A673 (cell line): ENCODE results near the gene UBD. TPM values are rescaled to one million over a fixed set of nuclear protein-coding genes. Genes with fewer than 3 reads are reported as not detected.

Source experiments
- BruUV-seq: library from RNA; stranded (reverse); fragments of 400-500 nt; replicated peaks from 2 replicates; lab custom pipeline; 2021; lab: Mats Ljungman, UMichigan
- CTCF ChIA-PET: fragments of 300-600 bp; sonication (Branson Sonifier 250); formaldehyde crosslinking; loops from one replicate; lab custom pipeline; 2022; ENCODE audit warnings: antibody characterized with exemption; lab: Charles Lee
- POLR2A ChIA-PET: fragments of 300-600 bp; sonication (Branson Sonifier 250); formaldehyde crosslinking; loops from one replicate; lab custom pipeline; 2022; ENCODE audit warnings: antibody characterized with exemption; ENCODE audit not compliant: low non-redundant PET; lab: Charles Lee
- DNase-seq: peaks from one replicate; pipeline ENCODE4 v3.0.0-alpha.2; 2015; ENCODE audit warnings: low spot score
- H3K27ac ChIP-seq: fragments of 200-600 bp; sonication (generic); 2 replicates; pipeline ENCODE4 v1.5.1; 2016; ENCODE audit warnings: mixed run types, low read depth, mild to moderate bottlenecking, mixed read lengths, antibody characterized with exemption, low read length; ENCODE audit not compliant: poor library complexity, severe bottlenecking
- H3K27me3 ChIP-seq: fragments of 200-600 bp; sonication (generic); replicated peaks from 2 replicates; pipeline ENCODE4 v1.6.1; 2017; ENCODE audit warnings: mixed run types, low read depth, mild to moderate bottlenecking, mixed read lengths, antibody characterized with exemption, low read length; ENCODE audit not compliant: insufficient read depth, poor library complexity
- H3K36me3 ChIP-seq: fragments of 200-600 bp; sonication (generic); 2 replicates; pipeline ENCODE4 v1.6.1; 2016; ENCODE audit warnings: mixed run types, mild to moderate bottlenecking, mixed read lengths, antibody characterized with exemption, low read length; ENCODE audit not compliant: insufficient read depth, poor library complexity, severe bottlenecking
- H3K4me1 ChIP-seq: fragments of 200-600 bp; sonication (generic); 2 replicates; pipeline ENCODE4 v1.6.1; 2017; ENCODE audit warnings: mixed run types, mild to moderate bottlenecking, mixed read lengths, antibody characterized with exemption, low read length; ENCODE audit not compliant: insufficient read depth, poor library complexity, severe bottlenecking
- H3K4me3 ChIP-seq: fragments of 200-600 bp; sonication (generic); 2 replicates; pipeline ENCODE4 v1.5.1; 2016; ENCODE audit warnings: low read depth, mixed run types, mild to moderate bottlenecking, mixed read lengths, low read length; ENCODE audit not compliant: poor library complexity, severe bottlenecking
- H3K9me3 ChIP-seq: fragments of 200-600 bp; sonication (generic); 2 replicates; pipeline ENCODE4 v1.6.1; 2016; ENCODE audit warnings: mixed run types, low read depth, mild to moderate bottlenecking, mixed read lengths, antibody characterized with exemption, low read length; ENCODE audit not compliant: poor library complexity, severe bottlenecking
- CTCF ChIP-seq: fragments of 300-800, 200-600 bp; sonication (generic); conservative IDR thresholded peaks from 2 replicates; pipeline ENCODE4 v1.5.1; 2017; ENCODE audit warnings: low read depth, mild to moderate bottlenecking, antibody characterized with exemption, low read length, moderate library complexity, mixed read lengths
- EZH2 ChIP-seq: fragments of 200-600 bp; sonication (generic); IDR thresholded peaks from 2 replicates; pipeline ENCODE4 v1.6.1; 2017; ENCODE audit warnings: borderline replicate concordance, low read depth, mild to moderate bottlenecking, mixed read lengths, antibody characterized with exemption, low read length; ENCODE audit not compliant: poor library complexity, severe bottlenecking
- intact Hi-C: fragments of 100-400 bp; cut with micrococcal nuclease; formaldehyde crosslinking; loops from one replicate; pipeline ENCODE4 v1.10.0; 2022; ENCODE audit not compliant: unreplicated experiment
- total RNA-seq: library from RNA; stranded (reverse); gene quantifications from 2 replicates; pipeline ENCODE4 v1.2.3, GENCODE V29; 2021

UBD gene
- total RNA-seq, 1 experiment from 2014 or later: not detected

DNA sequence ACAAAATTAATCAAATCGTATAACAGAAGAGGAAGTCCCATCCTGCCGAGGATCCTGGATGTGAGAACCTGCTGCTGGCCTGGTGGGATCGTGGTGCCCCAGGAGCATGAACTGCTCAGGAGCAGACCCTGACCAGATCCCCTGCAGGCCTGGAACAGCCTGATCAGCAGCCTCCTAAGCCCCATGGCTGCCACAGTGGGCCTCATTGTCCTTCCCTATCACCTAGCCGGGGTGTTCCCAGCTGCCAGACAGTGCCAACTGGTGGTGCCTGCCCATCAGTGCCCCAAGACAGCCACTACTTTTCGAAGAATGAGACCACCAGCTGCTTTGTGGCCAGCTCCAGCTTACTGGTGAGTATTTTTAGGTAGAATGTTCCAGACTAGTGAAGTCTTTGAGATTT lies 52.2 kb downstream of the UBD start:
- Histone ChIP-seq H3K36me3 (no peaks in the 10 kb centered on the region), H3K27me3 (no peaks in the 10 kb centered on the region), H3K27ac (no peak overlapping the region), H3K9me3 (no peaks in the 10 kb centered on the region), H3K4me1 (no peaks in the 10 kb centered on the region), H3K4me3 (no peak overlapping the region)
- TF ChIP-seq CTCF: no peak
- TF ChIP-seq EZH2: no peak
- ChIA-PET CTCF (no interaction called here), POLR2A (no interaction called here)
- BruUV-seq: no TSS peak
- no peak for DNase-seq
- intact Hi-C loops: no loop called here

GRCh38 chr6:29506446-29507067 lies 53.0 kb downstream of the UBD start:
- Histone ChIP-seq H3K4me1 (no peaks in the 10 kb centered on the region), H3K27me3 (peaks cover 7% of the 10 kb centered on the region), H3K9me3 (no peaks in the 10 kb centered on the region), H3K4me3 (no peak overlapping the region), H3K36me3 (no peaks in the 10 kb centered on the region), H3K27ac (no peak overlapping the region)
- intact Hi-C loops: no loop called here
- DNase-seq: no peak
- POLR2A ChIA-PET: no interaction called here
- CTCF ChIA-PET: no interaction called here
- no TSS peak for BruUV-seq
- no peak for TF ChIP-seq CTCF
- TF ChIP-seq EZH2: no peak

- TF ChIP-seq CTCF (no peak), EZH2 (no peak)
- intact Hi-C loops: no loop called here
- CTCF ChIA-PET: no interaction called here
- no peak for DNase-seq
- no peaks in the 10 kb centered on the region for H3K9me3 ChIP-seq
- POLR2A ChIA-PET: no interaction called here
- H3K27me3 ChIP-seq: peaks cover 7% of the 10 kb centered on the region
- BruUV-seq: no TSS peak
- no peak overlapping the region for H3K4me3 ChIP-seq
- no peak overlapping the region for H3K27ac ChIP-seq
- no peaks in the 10 kb centered on the region for H3K36me3 ChIP-seq
- no peaks in the 10 kb centered on the region for H3K4me1 ChIP-seq
Measured at GRCh38 chr6:29505808-29506207, 53.7 kb downstream of the UBD start.

Other genes with a start within 250 kb of the UBD start
- not detected in 2 replicates for gene OR5V1, start 190.9 kb downstream of the UBD start, total RNA-seq
- gene OR12D3, start 184.4 kb downstream of the UBD start, total RNA-seq: not detected in 2 replicates
- gene OR12D2, start 164.1 kb downstream of the UBD start, total RNA-seq: not detected in 2 replicates
- not detected in 2 replicates for gene OR12D1, start 144.8 kb downstream of the UBD start, total RNA-seq
- not detected in 2 replicates for gene OR10C1, start 120.4 kb downstream of the UBD start, total RNA-seq
- gene OR11A1, start 102.7 kb downstream of the UBD start, total RNA-seq: not detected in 2 replicates
- gene OR2H1, start 102.6 kb downstream of the UBD start, total RNA-seq: not detected in 2 replicates
- gene MAS1L, start 71.8 kb downstream of the UBD start, total RNA-seq: not detected in 2 replicates
- gene OR2H2, start 25.4 kb upstream of the UBD start, total RNA-seq: not detected in 2 replicates
- 72.4 and 81.3 TPM in 2 replicates for gene GABBR1, start 73.5 kb upstream of the UBD start, total RNA-seq
- gene MOG, start 97.4 kb upstream of the UBD start, total RNA-seq: not detected in 2 replicates
- gene ZFP57, start 121.4 kb upstream of the UBD start, total RNA-seq: not detected in 2 replicates
- gene HLA-F, start 163.7 kb upstream of the UBD start, total RNA-seq: 0.68 TPM in 1 of 2 replicates, not detected in the other